Right ventricle myocardium superior (tissue), 1 donor: Measurements from ENCODE around the gene TECR. TPM values are rescaled to one million over a fixed set of nuclear protein-coding genes. Genes with fewer than 3 reads are reported as not detected.
"Not testable (repeated sequence)": the region's sequence is repeated elsewhere in the genome, so short reads cannot be mapped to it uniquely, and the experiment has no call there.

Source experiments
- ATAC-seq: fragments of 200-7000 bp; cut with Tn5 transposase; one replicate; pipeline ENCODE4 v1.9.1; 2020; ENCODE audit warnings: mild to moderate bottlenecking; ENCODE audit not compliant: poor library complexity
- DNase-seq: peaks from one replicate; pipeline ENCODE4 v3.0.0-alpha.2; 2020
- intact Hi-C: fragments of 100-400 bp; cut with DNase I; formaldehyde crosslinking; loops from one replicate; pipeline ENCODE4 v1.11.2; 2022
- long read RNA-seq: library from polyadenylated mRNA; unstranded; transcript quantifications from one replicate; pipeline ENCODE4 v2.0.0, GENCODE V29; 2021
- total RNA-seq: library from RNA; stranded (reverse); fragmentation: NEBNext Ultra II Directional; extraction: Animal tissue kit (Norgen Biotek cat#: 25700); gene quantifications from one replicate; pipeline ENCODE4 v1.2.1, GENCODE V29; 2021
- donor health status: DM: no; HTN: yes; CAD: no; lungs with severe emphysema.

TECR gene
- total RNA-seq: 73.8 TPM
- long read RNA-seq, transcript TECR-201 (13 exons, 1,171 nt): major isoform, 53 of 179 reads
- long read RNA-seq, transcript TECR-207 (12 exons, 1,188 nt): minor isoform, 32 of 179 reads
- long read RNA-seq, transcript TECR-216 (14 exons, 1,202 nt): minor isoform, 16 of 179 reads
- long read RNA-seq, partial matches to known transcripts: 42 of 179 reads
- long read RNA-seq, other reads (novel, unspliced or antisense): 31 of 179 reads

GRCh38 chr19:14529254-14530004 is at the start of gene TECR:
Gene TECR (plus strand): TSS chr19:14529594. CDS start chr19:14529697, 103 bp downstream.
- peak; percentile 96 for ATAC-seq
- peak; percentile 100 for DNase-seq
- intact Hi-C loops: no loop called here

- intact Hi-C loops: no loop called here
- peak; percentile 41 for ATAC-seq
- DNase-seq: peak; percentile 57
Observed at GRCh38 chr19:14479975-14480699, 49.3 kb upstream of the TECR start.

DNA sequence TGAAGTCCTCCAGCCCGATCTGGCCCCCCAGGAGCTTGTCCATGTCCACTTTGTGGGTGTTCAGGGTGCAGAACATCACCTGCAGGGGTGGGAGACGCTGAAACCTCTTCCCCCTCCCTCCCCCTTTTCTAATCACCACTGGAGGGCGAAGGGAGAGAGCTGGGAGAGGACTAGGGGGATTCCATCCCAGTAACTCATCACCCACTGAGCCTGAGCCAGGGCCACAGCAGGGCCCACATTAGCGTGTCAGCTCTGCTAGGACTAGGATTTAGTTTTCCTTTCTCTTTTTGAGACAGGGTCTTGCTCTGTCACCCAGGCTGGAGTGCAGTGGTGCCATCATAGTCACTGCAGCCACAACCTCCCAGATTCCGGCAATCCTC is 48.7 kb upstream of the TECR start:
- ATAC-seq: no peak
- intact Hi-C loops: no loop called here
- no peak for DNase-seq

GRCh38 chr19:14482172-14482941 is 47.0 kb upstream of the TECR start:
- no peak for ATAC-seq
- intact Hi-C loops: no loop called here
- DNase-seq: no peak

GRCh38 chr19:14487370-14488125 is 41.8 kb upstream of the TECR start:
- no peak for DNase-seq
- no peak for ATAC-seq
- intact Hi-C loops: no loop called here

- DNase-seq: no peak
- intact Hi-C loops: no loop called here
- ATAC-seq: no peak
Observed at GRCh38 chr19:14492756-14493337, 36.5 kb upstream of the TECR start.

DNA sequence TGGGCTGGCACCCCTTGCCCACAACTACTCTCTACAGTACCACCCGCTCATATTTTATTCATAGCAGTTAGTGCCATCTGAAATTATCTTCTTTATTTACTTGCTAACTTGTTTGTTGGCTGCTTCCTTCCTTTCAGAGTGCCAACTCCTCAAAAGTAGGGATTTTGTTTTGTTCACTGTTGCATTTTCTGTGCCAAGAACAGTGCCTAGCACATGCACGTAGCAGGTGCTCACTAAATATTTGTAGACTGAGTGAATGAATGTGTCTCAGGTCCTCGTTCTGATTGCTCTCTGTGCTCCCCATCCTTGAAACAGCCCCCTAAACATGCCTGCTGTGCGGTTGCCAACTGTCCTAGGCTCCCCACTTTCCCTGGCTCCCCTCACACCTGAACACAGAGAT is 35.0 kb upstream of the TECR start:
- no peak for DNase-seq
- intact Hi-C loops: no loop called here
- no peak for ATAC-seq

- intact Hi-C loops: no loop called here
- no peak for ATAC-seq
- peak; percentile 26 for DNase-seq
Observed at GRCh38 chr19:14494910-14495671, 34.3 kb upstream of the TECR start.

DNA sequence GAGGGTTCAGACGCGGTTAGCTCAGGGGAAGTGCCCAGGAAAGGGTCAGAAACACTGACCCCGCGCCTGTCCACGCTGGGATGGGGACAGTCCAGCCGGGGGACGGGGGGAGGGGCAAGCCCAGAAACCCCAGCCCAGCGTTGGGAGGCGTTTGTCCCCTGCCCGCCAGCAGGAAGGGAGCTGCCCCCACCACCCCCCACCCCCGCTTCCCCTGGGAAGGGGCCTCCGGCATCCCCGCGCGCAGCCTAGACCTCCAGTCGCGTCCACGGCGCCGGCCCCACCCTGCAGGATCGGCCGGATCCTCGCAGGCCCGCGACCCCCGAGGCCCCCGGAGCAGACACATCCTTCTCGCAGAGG is 33.7 kb upstream of the TECR start:
- DNase-seq: no peak
- intact Hi-C loops: no loop called here
- no peak for ATAC-seq

GRCh38 chr19:14496029-14496833 is 33.2 kb upstream of the TECR start, which contains the start of gene GIPC1:
Gene GIPC1 (minus strand): TSS chr19:14496127. CDS start chr19:14482976, 13,151 bp downstream.
- ATAC-seq (peak; percentile 97), DNase-seq (peak; percentile 97)
- intact Hi-C loops: no loop called here

DNA sequence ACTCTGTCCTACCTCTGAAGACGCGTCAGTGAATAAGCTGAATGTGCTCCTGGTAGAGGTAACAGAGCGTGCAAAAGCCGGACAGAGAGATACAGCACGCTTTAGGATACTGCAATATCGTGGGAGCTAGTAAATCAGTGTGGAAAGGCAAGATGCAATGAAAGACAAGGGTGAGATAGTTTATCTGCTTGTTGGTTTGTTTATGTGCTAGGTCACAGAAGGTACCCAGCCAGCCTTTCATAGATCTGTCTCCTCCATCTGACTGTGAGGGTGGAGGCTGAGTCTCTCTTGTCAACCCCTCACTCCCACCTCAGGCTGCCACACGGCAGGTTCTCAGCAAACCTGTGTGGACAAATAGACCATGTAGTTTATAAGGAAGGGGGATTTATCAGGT is 32.6 kb upstream of the TECR start:
- DNase-seq (no peak), ATAC-seq (no peak)
- intact Hi-C loops: no loop called here

GRCh38 chr19:14497228-14497921 is 32.0 kb upstream of the TECR start:
- intact Hi-C loops: no loop called here
- ATAC-seq (no peak), DNase-seq (no peak)

DNA sequence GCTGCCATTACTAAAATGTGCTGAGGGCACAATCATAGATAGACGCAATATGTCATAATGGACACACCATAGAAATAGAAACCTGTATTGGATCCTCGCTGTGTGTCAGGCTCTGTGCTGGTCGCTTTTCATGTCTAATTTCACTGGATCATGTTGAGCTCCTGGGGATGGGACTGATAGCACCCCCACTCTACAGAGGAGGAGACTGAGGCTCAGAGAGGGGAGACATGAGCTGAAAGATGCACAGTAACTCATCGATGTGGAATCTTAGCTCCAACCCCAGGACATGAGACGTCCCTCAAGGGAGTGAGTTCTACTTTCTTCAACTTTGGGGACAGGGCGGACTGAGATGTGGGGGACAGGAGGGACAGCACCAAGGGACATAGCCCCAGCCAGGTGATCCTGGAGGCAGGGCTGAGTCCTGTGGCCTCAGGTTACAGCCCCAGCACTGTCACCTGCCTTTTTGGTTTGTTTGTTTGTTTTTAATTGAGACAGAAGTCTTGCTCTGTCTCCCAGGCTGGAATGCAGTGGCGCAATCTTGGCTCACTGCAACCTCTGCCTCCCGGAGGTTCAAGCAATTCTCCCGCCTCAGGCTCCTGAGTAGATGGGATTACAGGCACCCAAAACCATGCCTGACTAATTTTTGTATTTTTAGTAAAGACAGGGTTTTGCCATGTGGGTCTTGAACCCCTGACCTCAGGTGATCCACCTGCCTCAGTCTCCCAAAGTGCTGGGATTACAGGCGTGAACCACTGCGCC is 26.9 kb upstream of the TECR start:
- ATAC-seq: no peak
- DNase-seq: no peak
- intact Hi-C loops: no loop called here

GRCh38 chr19:14503285-14503684 is 26.1 kb upstream of the TECR start:
- DNase-seq: no peak
- no peak for ATAC-seq

GRCh38 chr19:14504575-14504974 is 24.8 kb upstream of the TECR start:
- DNase-seq, intact Hi-C loops, ATAC-seq: not testable (repeated sequence)

More at GRCh38 chr19:14503285-14503684, 26.1 kb upstream of the TECR start:
- intact Hi-C loops: no loop called here
